ENCODE data around the gene NPTXR.

- TF ChIP-seq CTCF (IDR thresholded peaks at IDR 0.05 in 8 of 11, conservative IDR thresholded peaks at IDR 0.05 in 3 of 11), result no peak
- TF ChIP-seq POLR2A (IDR thresholded peaks at IDR 0.05), result no peak
- TF ChIP-seq POLR2AphosphoS5 (IDR thresholded peaks at IDR 0.05), result no peak
These were observed 51.0 kb downstream of the NPTXR start for GRCh38 chr22:38792833-38793232.

All from spleen (tissue), 7 donors.